Endothelial cell of umbilical vein (primary cell): ENCODE results near the gene SLC28A1. TPM values are rescaled to one million over a fixed set of nuclear protein-coding genes. Genes with fewer than 3 reads are reported as not detected.

Experiments used
- BruUV-seq: library from RNA; stranded (reverse); fragments of 400-500 nt; replicated peaks from 2 replicates; lab custom pipeline; 2021; lab: Mats Ljungman, UMichigan
- CTCF ChIA-PET: fragments of 300-600, 350-600 bp; sonication (Branson Sonifier 250); formaldehyde crosslinking; loops from one replicate; lab custom pipeline; 2021; ENCODE audit warnings: antibody characterized with exemption, inconsistent platforms; lab: Charles Lee
- POLR2A ChIA-PET: fragments of 300-600, 350-600 bp; sonication (Branson Sonifier 250); formaldehyde crosslinking; loops from one replicate; lab custom pipeline; 2021; ENCODE audit warnings: antibody characterized with exemption, inconsistent platforms; lab: Charles Lee
- DNase-seq: peaks from one replicate; pipeline ENCODE4 v3.0.0-alpha.2; 2011; ENCODE audit warnings: low read depth, low spot score
- FAIRE-seq: peaks from 2 replicates; lab custom pipeline; 2011; peaks lifted over from hg19 to GRCh38; lab: Jason Lieb, UNC
- H2AFZ ChIP-seq: 2 replicates; pipeline ENCODE4 v1.6.0; 2012; ENCODE audit warnings: low read depth, low read length, control low read depth, inconsistent platforms
- H3K27ac ChIP-seq: 2 replicates; pipeline ENCODE4 v1.5.1; 2011; ENCODE audit warnings: low read depth, mild to moderate bottlenecking, control low read depth, low read length, moderate library complexity; ENCODE audit not compliant: insufficient read depth
- H3K27me3 ChIP-seq, 2 experiments: 2 replicates each; pipeline versions ENCODE4 v1.6.0 to v1.6.1; 2011; ENCODE audit warnings: low read length in 2 of 2, mixed read lengths in 1 of 2; ENCODE audit not compliant: control insufficient read depth in 2 of 2, insufficient read depth in 2 of 2
- H3K36me3 ChIP-seq, 2 experiments: 2 replicates in 1 of 2; 3 replicates in 1 of 2; pipeline ENCODE4 v1.5.1; 2011; ENCODE audit warnings: low read length in 2 of 2, mild to moderate bottlenecking in 1 of 2, moderate library complexity in 1 of 2; ENCODE audit not compliant: control insufficient read depth in 2 of 2, insufficient read depth in 2 of 2; ENCODE audit errors: extremely low read depth in 1 of 2
- H3K4me1 ChIP-seq: 3 replicates; pipeline ENCODE4 v1.5.1; 2011; ENCODE audit warnings: mild to moderate bottlenecking, low read length; ENCODE audit not compliant: control insufficient read depth, insufficient read depth; ENCODE audit errors: extremely low read depth
- H3K4me2 ChIP-seq: 2 replicates; pipeline ENCODE4 v1.6.1; 2011; ENCODE audit warnings: low read length, control low read depth, mixed read lengths; ENCODE audit not compliant: insufficient read depth
- H3K4me3 ChIP-seq, 3 experiments: fragments of 200-600 bp in 1 of 3; sonication (generic), shearing (Covaris generic) in 1 of 3; replicated peaks in 1 of 3; 2 replicates each; pipeline ENCODE4 v1.5.1; 2011 to 2016; ENCODE audit warnings: control low read depth in 3 of 3, low read length in 3 of 3, mild to moderate bottlenecking in 2 of 3, inconsistent platforms in 1 of 3, low read depth in 1 of 3, moderate library complexity in 1 of 3; ENCODE audit not compliant: insufficient read depth in 1 of 3
- H3K79me2 ChIP-seq: 2 replicates; pipeline ENCODE4 v1.6.0; 2012; ENCODE audit warnings: low read length, inconsistent platforms; ENCODE audit not compliant: control insufficient read depth, insufficient read depth
- H3K9ac ChIP-seq: replicated peaks from 2 replicates; pipeline ENCODE3; 2011; ENCODE audit warnings: low read length, control low read depth; ENCODE audit not compliant: insufficient read depth; ENCODE audit errors: extremely low read depth
- H3K9me1 ChIP-seq: replicated peaks from 3 replicates; pipeline ENCODE4 v1.6.0; 2011; ENCODE audit warnings: mild to moderate bottlenecking, low read length; ENCODE audit not compliant: control insufficient read depth, insufficient read depth; ENCODE audit errors: extremely low read depth
- H3K9me3 ChIP-seq: replicated peaks from 2 replicates; pipeline ENCODE4 v1.5.1; 2012; ENCODE audit warnings: low read length, inconsistent platforms; ENCODE audit not compliant: control insufficient read depth, insufficient read depth
- H4K20me1 ChIP-seq: replicated peaks from 2 replicates; pipeline ENCODE3; 2011; ENCODE audit warnings: mild to moderate bottlenecking, low read length; ENCODE audit not compliant: control insufficient read depth, insufficient read depth; ENCODE audit errors: extremely low read depth
- CTCF ChIP-seq, 2 donors: IDR thresholded peaks; 1 replicate in 1 of 2; 2 replicates in 1 of 2; pipeline ENCODE4 v1.5.1; 2011; ENCODE audit warnings: low read length in 2 of 2, mild to moderate bottlenecking in 2 of 2, moderate library complexity in 2 of 2, control low read depth in 1 of 2, inconsistent platforms in 1 of 2, low read depth in 1 of 2; ENCODE audit not compliant: insufficient read depth in 1 of 2; ENCODE audit errors: extremely low read depth in 1 of 2
- EZH2 ChIP-seq: IDR thresholded peaks from 2 replicates; pipeline ENCODE4 v1.6.1; 2012; ENCODE audit warnings: borderline replicate concordance, low read depth, mild to moderate bottlenecking, moderate library complexity, low read length, inconsistent platforms; ENCODE audit not compliant: severe bottlenecking
- FOS ChIP-seq: IDR thresholded peaks from 2 replicates; pipeline ENCODE4 v1.6.1; 2011; ENCODE audit warnings: mild to moderate bottlenecking, low read length, moderate library complexity, borderline replicate concordance; ENCODE audit not compliant: insufficient read depth
- GATA2 ChIP-seq: IDR thresholded peaks from 2 replicates; pipeline ENCODE4 v1.7.0; 2011; ENCODE audit warnings: low read depth, mild to moderate bottlenecking, moderate library complexity, mixed read lengths, low read length; ENCODE audit not compliant: insufficient read length, insufficient read depth
- JUN ChIP-seq: IDR thresholded peaks from 2 replicates; pipeline ENCODE4 v1.6.1; 2011; ENCODE audit warnings: borderline replicate concordance, low read depth; ENCODE audit not compliant: insufficient read length, insufficient read depth
- MYC ChIP-seq: IDR thresholded peaks from one replicate; pipeline ENCODE4 v1.6.1; 2011; ENCODE audit warnings: mild to moderate bottlenecking, low read depth, low read length
- POLR2A ChIP-seq: IDR thresholded peaks from 2 replicates; pipeline ENCODE4 v1.6.1; 2012; ENCODE audit warnings: low read depth, mild to moderate bottlenecking, control low read depth, low read length
- POLR2AphosphoS5 ChIP-seq: IDR thresholded peaks from 2 replicates; pipeline ENCODE4 v1.6.1; 2012; ENCODE audit warnings: low read depth, mild to moderate bottlenecking, control low read depth, low read length, moderate library complexity; ENCODE audit not compliant: insufficient read depth
- dilution Hi-C: fragments of 300-500 bp; cut with MboI; formaldehyde crosslinking; loops from one replicate; pipeline ENCODE4 v1.15.0; 2019; ENCODE audit warnings: low sequenced_read_pairs; ENCODE audit not compliant: extremely low pct_ligation_motif_present
- intact Hi-C: fragments of 100-400 bp; cut with micrococcal nuclease; formaldehyde crosslinking; loops from one replicate; pipeline ENCODE4 v1.10.0; 2022
- polyA plus RNA-seq, 4 experiments: library from polyadenylated mRNA; depleted of rRNA in 3 of 4; stranded (reverse) in 3 of 4; unstranded in 1 of 4; fragments of >200 nt; gene quantifications; 2 replicates each; pipeline versions ENCODE4 v1.2.1 to v1.2.3, GENCODE V29; 2011 to 2012; ENCODE audit warnings: missing spikeins in 1 of 4
- total RNA-seq: library from RNA; stranded (reverse); gene quantifications from 2 replicates; pipeline ENCODE4 v1.2.3, GENCODE V29; 2021
- TF ChIP-seq, protein P1 (sequence below): IDR thresholded peaks from 2 replicates; pipeline ENCODE4 v1.6.1; 2011; ENCODE audit not compliant: insufficient read depth, insufficient read length

The SLC28A1 gene
- total and polyA plus RNA-seq, 2 donors (not counting 3 experiments of a cell fraction or from before 2014, with no cell fraction given), result not detected

GRCh38 chr15:84844964-84845363, 39.5 kb upstream of the SLC28A1 start:
- no peak for TF ChIP-seq JUN
- TF ChIP-seq MYC, result no peak
- TF ChIP-seq, protein P1, sequence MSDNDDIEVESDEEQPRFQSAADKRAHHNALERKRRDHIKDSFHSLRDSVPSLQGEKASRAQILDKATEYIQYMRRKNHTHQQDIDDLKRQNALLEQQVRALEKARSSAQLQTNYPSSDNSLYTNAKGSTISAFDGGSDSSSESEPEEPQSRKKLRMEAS, result no peak
- TF ChIP-seq POLR2A, result no peak
- no peak for TF ChIP-seq CTCF (IDR thresholded peaks at IDR 0.05; ENCODE audit: extremely low read depth in 1 of 2, insufficient read depth in 1 of 2, low read depth in 1 of 2, low read length in 2 of 2)
- TF ChIP-seq GATA2, result no peak
- no peak for TF ChIP-seq EZH2
- no peak for TF ChIP-seq POLR2AphosphoS5
- TF ChIP-seq FOS, result no peak
- Histone ChIP-seq H3K9me1 (no peaks in the 10 kb centered on the region), H3K4me2 (no peak overlapping the region), H3K79me2 (no peaks in the 10 kb centered on the region), H2AFZ (no peak overlapping the region), H3K4me1 (no peaks in the 10 kb centered on the region), H4K20me1 (no peaks in the 10 kb centered on the region), H3K9ac (no peak overlapping the region), H3K9me3 (peaks cover 2% of the 10 kb centered on the region), H3K36me3 (peaks cover 0 to 5% of the 10 kb centered on the region in 2 experiments), H3K27ac (no peak overlapping the region), H3K27me3 (no peaks in the 10 kb centered on the region), H3K4me3 (no peak overlapping the region)
- no peak for FAIRE-seq
- ChIA-PET POLR2A (interaction anchor here (0.7 kb wide), 1 partner anchor 276 kb away, joined by 5 read pairs; no protein-coding TSS in a partner anchor), CTCF (interaction anchor here (0.8 to 4.3 kb wide), 15 partner anchors 10 to 324 kb away, joined by 3 to 44 read pairs (median 4); no protein-coding TSS in a partner anchor)
- dilution Hi-C loops, result loop anchor here (25.0 kb wide), 1 partner anchor 117 kb away; no protein-coding TSS in a partner anchor
- no TSS peak for BruUV-seq
- DNase-seq, result no peak
- intact Hi-C loops, result loop anchor here (1.0 to 2.0 kb wide), 4 partner anchors 67 to 257 kb away; no protein-coding TSS in a partner anchor
